ENCODE data around the gene PUS10. TPM values are rescaled to one million over a fixed set of nuclear protein-coding genes. Genes with fewer than 3 reads are reported as not detected.

Gene PUS10
- total RNA-seq, 1 experiment from 2014 or later = 5.2 TPM

- in situ Hi-C loops (cut with HindIII; ENCODE audit: low pct_unique_long_range_greater_than_20kb, low sequenced_read_pairs) = no loop called here
- BruUV-seq (replicated peaks) = no TSS peak
- CTCF ChIA-PET = no interaction called here
Measured at GRCh38 chr2:60980071-60980815, 37.8 kb downstream of the PUS10 start.

GRCh38 chr2:60979231-60979630 lies 38.8 kb downstream of the PUS10 start:
- H3K4me1 ChIP-seq (ENCODE audit: control insufficient read depth, insufficient read depth, low read length) = no peaks in the 10 kb centered on the region
- DNase-seq (ENCODE audit: low read depth, low spot score) (no peak), ATAC-seq (no peak)
- no peaks in the 10 kb centered on the region for H3K27me3 ChIP-seq (ENCODE audit: control insufficient read depth, insufficient read depth, low read length)
- no peaks in the 10 kb centered on the region for H3K9me3 ChIP-seq (ENCODE audit: control insufficient read depth, insufficient read depth, low read depth, low read length)
- no peak overlapping the region for H3K4me3 ChIP-seq (ENCODE audit: low read depth in 2 of 2, low read length in 2 of 2)
- H3K36me3 ChIP-seq (ENCODE audit: control insufficient read depth, insufficient read depth, low read length) = no peaks in the 10 kb centered on the region
- intact Hi-C loops (cut with micrococcal nuclease; ENCODE audit: unreplicated experiment) (no loop called here), in situ Hi-C loops (cut with HindIII; ENCODE audit: low pct_unique_long_range_greater_than_20kb, low sequenced_read_pairs) (no loop called here)
- no peak for TF ChIP-seq SIN3A (IDR thresholded peaks at IDR 0.05; ENCODE audit: borderline replicate concordance, insufficient read depth, low read depth, low read length)
- no peak for TF ChIP-seq REST (IDR thresholded peaks at IDR 0.05; ENCODE audit: insufficient read depth in 1 of 2, low read depth in 2 of 2, low read length in 1 of 2)
- TF ChIP-seq TCF7L2 (IDR thresholded peaks at IDR 0.05; ENCODE audit: low read depth, low read length) = no peak
- no peak for TF ChIP-seq CTCF (IDR thresholded peaks at IDR 0.05)
- no peak for TF ChIP-seq POLR2AphosphoS5 (IDR thresholded peaks at IDR 0.05; ENCODE audit: low read depth, low read length)
- POLR2A ChIA-PET = interaction anchor here (0.7 kb wide), 1 partner anchor 718 kb away, joined by 8 read pairs; no protein-coding TSS in a partner anchor
- no TSS peak for BruUV-seq (replicated peaks)
- CTCF ChIA-PET = no interaction called here
- no peak overlapping the region for H3K27ac ChIP-seq (ENCODE audit: low read length)

More at GRCh38 chr2:60980071-60980815, 37.8 kb downstream of the PUS10 start:
- DNase-seq (ENCODE audit: low read depth, low spot score) (no peak), ATAC-seq (no peak)
- no peaks in the 10 kb centered on the region for H3K9me3 ChIP-seq (ENCODE audit: control insufficient read depth, insufficient read depth, low read depth, low read length)
- TF ChIP-seq SIN3A (IDR thresholded peaks at IDR 0.05; ENCODE audit: borderline replicate concordance, insufficient read depth, low read depth, low read length) = no peak
- no peak for TF ChIP-seq REST (IDR thresholded peaks at IDR 0.05; ENCODE audit: insufficient read depth in 1 of 2, low read depth in 2 of 2, low read length in 1 of 2)
- TF ChIP-seq POLR2AphosphoS5 (IDR thresholded peaks at IDR 0.05; ENCODE audit: low read depth, low read length) = no peak
- TF ChIP-seq CTCF (IDR thresholded peaks at IDR 0.05) = no peak
- TF ChIP-seq TCF7L2 (IDR thresholded peaks at IDR 0.05; ENCODE audit: low read depth, low read length) = no peak
- no peaks in the 10 kb centered on the region for H3K36me3 ChIP-seq (ENCODE audit: control insufficient read depth, insufficient read depth, low read length)
- POLR2A ChIA-PET = interaction anchor here (0.7 kb wide), 1 partner anchor 719 kb away, joined by 8 read pairs; no protein-coding TSS in a partner anchor
- H3K27ac ChIP-seq (ENCODE audit: low read length) = no peak overlapping the region
- H3K4me3 ChIP-seq (ENCODE audit: low read depth in 2 of 2, low read length in 2 of 2) = no peak overlapping the region
- intact Hi-C loops (cut with micrococcal nuclease; ENCODE audit: unreplicated experiment) = no loop called here
- H3K4me1 ChIP-seq (ENCODE audit: control insufficient read depth, insufficient read depth, low read length) = no peaks in the 10 kb centered on the region
- H3K27me3 ChIP-seq (ENCODE audit: control insufficient read depth, insufficient read depth, low read length) = no peaks in the 10 kb centered on the region
